Ishikawa (cell line): ENCODE data around the gene EFNA5.

Source experiments
- CEBPB ChIP-seq: IDR thresholded peaks from 2 replicates; pipeline ENCODE4 v1.6.1; 2012
- EGR1 ChIP-seq: IDR thresholded peaks from 2 replicates; pipeline ENCODE4 v1.6.1; 2012
- EP300 ChIP-seq: IDR thresholded peaks from 2 replicates; pipeline ENCODE4 v1.6.1; 2012; ENCODE audit warnings: borderline replicate concordance
- MAX ChIP-seq: IDR thresholded peaks from 2 replicates; pipeline ENCODE4 v1.6.1; 2012
- NFIC ChIP-seq: IDR thresholded peaks from 2 replicates; pipeline ENCODE4 v1.6.1; 2012
- RAD21 ChIP-seq: IDR thresholded peaks from 2 replicates; pipeline ENCODE4 v1.6.1; 2012; ENCODE audit warnings: low read depth
- REST ChIP-seq: IDR thresholded peaks from 2 replicates; pipeline ENCODE4 v1.6.1; 2012; ENCODE audit warnings: low read depth, mild to moderate bottlenecking
- TAF1 ChIP-seq: IDR thresholded peaks from 2 replicates; pipeline ENCODE4 v1.6.1; 2012; ENCODE audit warnings: low read depth, mild to moderate bottlenecking
- TCF12 ChIP-seq: IDR thresholded peaks from 2 replicates; pipeline ENCODE4 v1.6.1; 2012; ENCODE audit warnings: low read depth
- TEAD4 ChIP-seq: IDR thresholded peaks from 2 replicates; pipeline ENCODE4 v1.6.1; 2012
- YY1 ChIP-seq: IDR thresholded peaks from 2 replicates; pipeline ENCODE4 v1.6.1; 2012; ENCODE audit warnings: low read depth

GRCh38 chr5:107387526-107388140, 283.1 kb downstream of the EFNA5 start:
- TF ChIP-seq TAF1: no peak
- TF ChIP-seq EP300: no peak
- no peak for TF ChIP-seq EGR1
- TF ChIP-seq REST: no peak
- TF ChIP-seq MAX: no peak
- no peak for TF ChIP-seq CEBPB
- no peak for TF ChIP-seq RAD21
- no peak for TF ChIP-seq TEAD4
- no peak for TF ChIP-seq TCF12
- no peak for TF ChIP-seq YY1
- no peak for TF ChIP-seq NFIC
